WTC11 (cell line): ENCODE results near the gene DDIT4L.

Source experiments
- CREB1 ChIP-seq: sonication (generic); formaldehyde crosslinking; IDR thresholded peaks from 2 replicates; pipeline ENCODE4 v1.8.0; 2023; ENCODE audit warnings: mild to moderate bottlenecking, missing genetic modification reagents
- CTCF ChIP-seq: fragments of 200-600 bp; IDR thresholded peaks from 2 replicates; pipeline ENCODE4 v1.8.0; 2022; ENCODE audit warnings: antibody characterized with exemption
- E2F5 ChIP-seq: sonication (generic); formaldehyde crosslinking; IDR thresholded peaks from 2 replicates; pipeline ENCODE4 v1.8.1; 2022; ENCODE audit warnings: mild to moderate bottlenecking, moderate library complexity, missing genetic modification reagents
- ESRRA ChIP-seq: sonication (generic); formaldehyde crosslinking; IDR thresholded peaks from 2 replicates; pipeline ENCODE4 v1.8.1; 2022; ENCODE audit warnings: mild to moderate bottlenecking, missing genetic modification reagents, borderline replicate concordance
- FOXJ3 ChIP-seq: sonication (generic); formaldehyde crosslinking; IDR thresholded peaks from 2 replicates; pipeline ENCODE4 v1.9.0; 2021; ENCODE audit warnings: missing genetic modification reagents, mild to moderate bottlenecking, borderline replicate concordance
- FOXP4 ChIP-seq: sonication (generic); formaldehyde crosslinking; IDR thresholded peaks from 2 replicates; pipeline ENCODE4 v1.8.0; 2022; ENCODE audit warnings: mild to moderate bottlenecking, missing genetic modification reagents
- IRF1 ChIP-seq: sonication (generic); formaldehyde crosslinking; IDR thresholded peaks from 2 replicates; pipeline ENCODE4 v1.8.0; 2023; ENCODE audit warnings: missing genetic modification reagents
- SMAD3 ChIP-seq: sonication (generic); formaldehyde crosslinking; IDR thresholded peaks from 2 replicates; pipeline ENCODE4 v1.8.0; 2022; ENCODE audit warnings: missing genetic modification reagents, mild to moderate bottlenecking, borderline replicate concordance
- SP1 ChIP-seq: sonication (generic); formaldehyde crosslinking; conservative IDR thresholded peaks from 2 replicates; pipeline ENCODE4 v1.8.1; 2022; ENCODE audit warnings: missing genetic modification reagents
- TP53 ChIP-seq: sonication (generic); formaldehyde crosslinking; IDR thresholded peaks from 2 replicates; pipeline ENCODE4 v1.8.1; 2023; ENCODE audit warnings: mild to moderate bottlenecking, missing genetic modification reagents
- USF1 ChIP-seq: sonication (generic); formaldehyde crosslinking; IDR thresholded peaks from 2 replicates; pipeline ENCODE4 v1.8.0; 2022; ENCODE audit warnings: mild to moderate bottlenecking, missing genetic modification reagents
- USF2 ChIP-seq: sonication (generic); formaldehyde crosslinking; IDR thresholded peaks from 2 replicates; pipeline ENCODE4 v1.8.1; 2023; ENCODE audit warnings: mild to moderate bottlenecking, missing genetic modification reagents, moderate library complexity

GRCh38 chr4:100147684-100148083 is 42.6 kb downstream of the DDIT4L start:
- TF ChIP-seq CTCF (no peak), USF1 (no peak), FOXJ3 (CRISPR knock-in tag) (no peak), E2F5 (CRISPR knock-in tag) (no peak), SMAD3 (CRISPR knock-in tag) (no peak), CREB1 (CRISPR knock-in tag) (no peak), SP1 (no peak), TP53 (CRISPR knock-in tag) (no peak), USF2 (CRISPR knock-in tag) (no peak), FOXP4 (CRISPR knock-in tag) (no peak), IRF1 (CRISPR knock-in tag) (no peak), ESRRA (CRISPR knock-in tag) (no peak)
